Measurements from ENCODE around the gene OTOP2. TPM values are rescaled to one million over a fixed set of nuclear protein-coding genes. Genes with fewer than 3 reads are reported as not detected.

Gene OTOP2
- total RNA-seq, 1 experiment from 2014 or later: not detected

DNA sequence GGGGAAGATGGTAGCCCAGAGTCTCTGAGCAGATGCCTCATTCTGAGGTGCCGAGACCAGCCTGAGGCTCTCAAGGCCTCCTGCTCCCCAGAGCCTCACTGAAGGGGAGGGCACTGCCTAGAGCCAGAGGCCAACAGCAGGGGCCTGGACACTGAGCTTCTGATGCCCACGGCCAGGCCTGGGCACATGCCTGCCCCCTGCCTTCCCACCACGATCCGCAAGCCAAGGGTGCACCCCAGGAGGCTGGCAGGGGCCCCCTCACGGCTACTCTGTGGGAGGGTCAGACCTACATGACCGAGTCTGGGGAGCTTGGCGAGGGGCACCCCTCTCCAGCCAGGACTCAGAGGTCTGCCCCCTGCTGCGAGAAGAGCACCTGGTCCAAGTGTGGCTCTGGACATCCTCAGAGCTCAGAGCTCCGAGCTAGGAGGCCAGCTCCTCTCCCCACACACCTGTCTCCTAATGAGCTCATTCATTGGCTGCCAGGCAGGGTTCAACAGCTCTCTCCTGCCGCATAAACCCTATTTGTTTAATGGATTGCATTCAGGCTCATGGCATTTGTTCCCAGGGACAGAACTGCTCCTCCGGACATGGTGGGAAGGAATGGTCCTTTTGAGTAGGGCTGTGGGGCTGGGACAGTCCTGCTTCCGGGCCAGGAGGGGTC, 25.5 kb downstream of the OTOP2 start:
- BruUV-seq (replicated peaks): no TSS peak

DNA sequence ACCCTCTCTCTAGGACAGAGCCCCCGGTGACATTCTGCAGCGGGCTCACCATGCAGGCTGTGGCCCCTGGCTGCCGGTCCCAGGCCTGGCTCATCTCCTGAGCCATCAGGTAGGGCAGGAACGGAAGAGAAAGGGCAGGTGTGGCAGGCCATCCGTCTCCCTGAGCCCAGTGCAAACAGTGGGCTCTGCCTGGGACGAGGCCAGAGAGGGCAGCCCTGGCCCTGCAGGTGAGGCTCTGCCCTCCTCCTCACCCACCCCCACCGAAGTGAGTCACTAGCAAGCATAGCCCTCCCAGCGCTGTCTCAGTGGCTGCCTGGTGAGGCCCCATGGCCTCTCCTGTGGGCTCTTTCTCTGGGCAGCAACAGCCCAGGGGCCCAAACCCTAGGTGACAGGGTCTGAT, 26.1 kb downstream of the OTOP2 start:
- intact Hi-C loops (cut with micrococcal nuclease; ENCODE audit: unreplicated experiment): loop anchor here (10.0 kb wide), 1 partner anchor 205 kb away; the partner anchor contains the start of gene NHERF1
- no peak for DNase-seq (ENCODE audit: low spot score)
- H3K27me3 ChIP-seq (replicated peaks; ENCODE audit: insufficient read depth, low read depth, low read length, poor library complexity): peaks cover 86% of the 10 kb centered on the region
- H3K4me1 ChIP-seq (ENCODE audit: insufficient read depth, low read length, poor library complexity, severe bottlenecking): no peaks in the 10 kb centered on the region
- H3K36me3 ChIP-seq (ENCODE audit: insufficient read depth, low read length, poor library complexity, severe bottlenecking): no peaks in the 10 kb centered on the region
- TF ChIP-seq, protein P1, sequence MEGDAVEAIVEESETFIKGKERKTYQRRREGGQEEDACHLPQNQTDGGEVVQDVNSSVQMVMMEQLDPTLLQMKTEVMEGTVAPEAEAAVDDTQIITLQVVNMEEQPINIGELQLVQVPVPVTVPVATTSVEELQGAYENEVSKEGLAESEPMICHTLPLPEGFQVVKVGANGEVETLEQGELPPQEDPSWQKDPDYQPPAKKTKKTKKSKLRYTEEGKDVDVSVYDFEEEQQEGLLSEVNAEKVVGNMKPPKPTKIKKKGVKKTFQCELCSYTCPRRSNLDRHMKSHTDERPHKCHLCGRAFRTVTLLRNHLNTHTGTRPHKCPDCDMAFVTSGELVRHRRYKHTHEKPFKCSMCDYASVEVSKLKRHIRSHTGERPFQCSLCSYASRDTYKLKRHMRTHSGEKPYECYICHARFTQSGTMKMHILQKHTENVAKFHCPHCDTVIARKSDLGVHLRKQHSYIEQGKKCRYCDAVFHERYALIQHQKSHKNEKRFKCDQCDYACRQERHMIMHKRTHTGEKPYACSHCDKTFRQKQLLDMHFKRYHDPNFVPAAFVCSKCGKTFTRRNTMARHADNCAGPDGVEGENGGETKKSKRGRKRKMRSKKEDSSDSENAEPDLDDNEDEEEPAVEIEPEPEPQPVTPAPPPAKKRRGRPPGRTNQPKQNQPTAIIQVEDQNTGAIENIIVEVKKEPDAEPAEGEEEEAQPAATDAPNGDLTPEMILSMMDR (conservative IDR thresholded peaks at IDR 0.05; ENCODE audit: low read depth, low read length): no peak
- no peak for TF ChIP-seq EZH2 (IDR thresholded peaks at IDR 0.05; ENCODE audit: borderline replicate concordance, low read depth, low read length, poor library complexity, severe bottlenecking)
- BruUV-seq (replicated peaks): no TSS peak
- H3K27ac ChIP-seq (ENCODE audit: low read depth, low read length, poor library complexity, severe bottlenecking): no peak overlapping the region
- CTCF ChIA-PET: no interaction called here
- no peak overlapping the region for H3K4me3 ChIP-seq (ENCODE audit: low read depth, low read length, poor library complexity, severe bottlenecking)
- POLR2A ChIA-PET (ENCODE audit: low non-redundant PET): no interaction called here
- no peaks in the 10 kb centered on the region for H3K9me3 ChIP-seq (ENCODE audit: low read depth, low read length, poor library complexity, severe bottlenecking)

More for the DNA sequence above, 25.5 kb downstream of the OTOP2 start:
- no peaks in the 10 kb centered on the region for H3K9me3 ChIP-seq (ENCODE audit: low read depth, low read length, poor library complexity, severe bottlenecking)
- CTCF ChIA-PET: interaction anchor here (0.6 to 1.8 kb wide), 2 partner anchors 11 to 160 kb away, joined by 5 to 9 read pairs; no protein-coding TSS in a partner anchor
- no peak overlapping the region for H3K27ac ChIP-seq (ENCODE audit: low read depth, low read length, poor library complexity, severe bottlenecking)
- intact Hi-C loops (cut with micrococcal nuclease; ENCODE audit: unreplicated experiment): loop anchor here (10.0 kb wide), 1 partner anchor 205 kb away; the partner anchor contains the start of gene NHERF1
- H3K27me3 ChIP-seq (replicated peaks; ENCODE audit: insufficient read depth, low read depth, low read length, poor library complexity): peaks cover 86% of the 10 kb centered on the region
- H3K4me3 ChIP-seq (ENCODE audit: low read depth, low read length, poor library complexity, severe bottlenecking): no peak overlapping the region
- TF ChIP-seq EZH2 (IDR thresholded peaks at IDR 0.05; ENCODE audit: borderline replicate concordance, low read depth, low read length, poor library complexity, severe bottlenecking): no peak
- TF ChIP-seq, protein P1 (conservative IDR thresholded peaks at IDR 0.05; ENCODE audit: low read depth, low read length): no peak
- H3K36me3 ChIP-seq (ENCODE audit: insufficient read depth, low read length, poor library complexity, severe bottlenecking): no peaks in the 10 kb centered on the region
- POLR2A ChIA-PET (ENCODE audit: low non-redundant PET): no interaction called here
- no peaks in the 10 kb centered on the region for H3K4me1 ChIP-seq (ENCODE audit: insufficient read depth, low read length, poor library complexity, severe bottlenecking)
- DNase-seq (ENCODE audit: low spot score): no peak

DNA sequence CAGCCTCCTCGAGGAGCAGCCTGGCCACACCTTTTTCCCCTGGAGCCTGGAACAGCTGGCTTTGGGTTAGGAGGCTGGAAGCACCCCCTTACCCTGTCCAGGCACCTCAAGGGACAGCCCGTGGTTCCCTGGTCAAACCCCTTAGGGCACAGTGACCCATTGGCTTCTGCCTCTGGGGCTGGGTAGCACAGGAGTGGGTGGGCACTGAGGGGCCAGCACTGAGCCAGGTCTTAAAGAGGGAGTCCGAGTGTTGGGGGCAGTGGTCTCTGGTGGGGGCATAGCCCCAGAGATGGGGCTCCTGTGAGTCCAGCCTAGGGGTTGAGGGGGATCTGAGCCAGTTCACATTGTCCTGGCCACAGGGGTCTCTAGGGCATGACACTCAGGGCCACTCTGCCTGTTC, 27.0 kb downstream of the OTOP2 start:
- Histone ChIP-seq H3K27ac (ENCODE audit: low read depth, low read length, poor library complexity, severe bottlenecking) (no peak overlapping the region), H3K36me3 (ENCODE audit: insufficient read depth, low read length, poor library complexity, severe bottlenecking) (no peaks in the 10 kb centered on the region), H3K4me3 (ENCODE audit: low read depth, low read length, poor library complexity, severe bottlenecking) (no peak overlapping the region), H3K4me1 (ENCODE audit: insufficient read depth, low read length, poor library complexity, severe bottlenecking) (no peaks in the 10 kb centered on the region), H3K27me3 (replicated peaks; ENCODE audit: insufficient read depth, low read depth, low read length, poor library complexity) (peaks cover 80% of the 10 kb centered on the region), H3K9me3 (ENCODE audit: low read depth, low read length, poor library complexity, severe bottlenecking) (no peaks in the 10 kb centered on the region)
- BruUV-seq (replicated peaks): no TSS peak
- TF ChIP-seq EZH2 (IDR thresholded peaks at IDR 0.05; ENCODE audit: borderline replicate concordance, low read depth, low read length, poor library complexity, severe bottlenecking): no peak
- TF ChIP-seq, protein P1 (conservative IDR thresholded peaks at IDR 0.05; ENCODE audit: low read depth, low read length): no peak
- intact Hi-C loops (cut with micrococcal nuclease; ENCODE audit: unreplicated experiment): loop anchor here (10.0 kb wide), 1 partner anchor 206 kb away; the partner anchor contains the start of gene NHERF1
- no peak for DNase-seq (ENCODE audit: low spot score)
- CTCF ChIA-PET: interaction anchor here (0.5 kb wide), 1 partner anchor 56 kb away, joined by 3 read pairs; no protein-coding TSS in a partner anchor
- POLR2A ChIA-PET (ENCODE audit: low non-redundant PET): no interaction called here

Measured in A673 (cell line).